Fibroblast of mammary gland (primary cell): ENCODE measurements around the gene RMND5B.
"Not testable (repeated sequence)": the region's sequence is repeated elsewhere in the genome, so short reads cannot be mapped to it uniquely, and the experiment has no call there.

Experiments
- DNase-seq: peaks from one replicate; pipeline ENCODE4 v3.0.0-alpha.2; 2010; ENCODE audit warnings: low read depth
- H3K4me3 ChIP-seq: 2 replicates; pipeline ENCODE4 v1.5.1; 2011; ENCODE audit warnings: low read depth, mild to moderate bottlenecking, low read length, moderate library complexity; ENCODE audit not compliant: control insufficient read depth
- CTCF ChIP-seq: conservative IDR thresholded peaks from 2 replicates; pipeline ENCODE4 v1.5.1; 2011; ENCODE audit warnings: low read depth, low read length, inconsistent platforms; ENCODE audit not compliant: control insufficient read depth, insufficient read depth

RMND5B gene

DNA sequence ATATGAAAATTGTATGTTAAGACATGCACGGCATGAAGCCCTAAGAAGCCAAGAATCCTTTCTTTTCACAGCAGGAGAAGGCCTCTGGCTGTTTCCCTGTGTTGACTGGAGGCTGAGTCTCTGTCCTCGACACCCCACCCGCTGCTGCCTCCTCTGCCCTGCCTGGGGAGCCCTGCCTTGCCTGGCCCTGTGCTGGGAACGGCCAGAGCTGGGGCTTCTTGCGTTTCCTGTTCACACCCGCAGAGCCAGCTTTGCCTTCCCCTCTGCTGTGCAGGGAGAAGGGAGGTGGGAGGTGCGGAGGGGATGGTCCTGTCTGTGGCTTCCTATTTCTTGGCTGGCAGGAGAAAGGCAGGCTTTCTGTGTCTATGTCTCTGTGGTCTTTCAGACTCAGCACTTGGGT lies 63.2 kb downstream of the RMND5B start:
- DNase-seq, result no peak
- no peak for TF ChIP-seq CTCF
- H3K4me3 ChIP-seq, result no peak overlapping the region

DNA sequence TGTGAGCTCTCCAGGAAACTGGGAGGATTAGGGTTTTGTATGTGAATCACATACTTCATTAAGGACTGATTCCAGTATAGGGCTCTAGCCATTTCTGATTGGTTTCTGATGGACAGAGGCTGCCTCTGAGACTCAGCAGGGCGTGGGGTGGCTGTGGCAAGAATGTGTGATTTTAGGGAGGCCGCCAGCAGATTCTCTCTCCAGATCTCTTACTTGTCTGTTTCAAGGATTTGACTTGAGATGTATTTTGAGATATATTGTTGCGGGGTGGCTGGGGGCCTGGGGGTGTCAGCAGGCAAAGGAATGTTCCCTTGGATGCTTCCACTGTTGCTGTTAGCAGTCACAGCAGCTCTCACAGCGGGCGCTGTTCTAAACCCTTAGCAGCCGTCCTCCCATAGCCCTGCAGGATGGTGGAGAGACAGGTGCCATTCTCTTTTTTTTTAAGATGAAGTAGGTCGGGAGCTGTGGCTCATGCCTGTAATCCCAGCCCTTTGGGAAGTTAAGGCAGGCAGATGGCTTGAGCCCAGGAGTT lies 65.5 kb downstream of the RMND5B start:
- no peak overlapping the region for H3K4me3 ChIP-seq
- no peak for TF ChIP-seq CTCF
- no peak for DNase-seq

DNA sequence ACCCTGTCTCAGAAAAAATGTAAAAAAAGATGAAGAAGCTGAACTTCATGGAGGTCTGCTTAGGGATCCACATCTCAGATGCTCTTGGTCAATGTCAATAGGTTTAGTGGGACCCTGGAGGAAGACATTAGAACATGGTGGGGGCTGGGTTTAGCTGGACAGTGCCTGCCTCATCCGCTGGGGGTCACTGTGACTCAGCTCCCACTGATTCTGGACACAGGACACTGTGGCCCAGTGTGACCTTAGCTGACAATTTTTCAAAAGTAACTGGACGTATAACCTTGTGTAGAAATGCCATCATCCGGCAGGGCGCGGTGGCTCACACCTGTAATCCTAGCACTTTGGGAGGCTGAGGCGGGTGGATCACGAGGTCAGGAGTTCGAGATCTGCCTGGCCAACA lies 66.2 kb downstream of the RMND5B start:
- DNase-seq, result no peak
- no peak overlapping the region for H3K4me3 ChIP-seq
- peak; percentile 39 for TF ChIP-seq CTCF

DNA sequence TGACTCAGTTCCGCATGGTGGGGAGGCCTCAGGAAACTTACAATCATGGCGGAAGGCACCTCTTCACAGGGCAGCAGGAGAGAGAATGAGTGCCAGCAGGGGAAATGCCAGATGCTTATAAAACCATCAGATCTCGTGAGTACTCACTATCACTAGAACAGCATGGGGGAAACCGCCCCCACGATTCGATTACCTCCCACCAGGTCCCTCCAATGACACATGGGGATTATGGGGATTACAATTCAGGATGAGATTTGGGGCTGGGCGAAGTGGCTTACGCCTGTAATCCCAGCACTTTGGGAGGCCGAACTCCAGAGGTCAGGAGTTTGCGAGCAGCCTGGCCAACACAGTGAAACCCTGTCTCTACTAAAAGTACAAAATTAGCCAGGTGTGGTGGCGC lies 67.3 kb downstream of the RMND5B start:
- DNase-seq, H3K4me3 ChIP-seq: not testable (repeated sequence)

DNA sequence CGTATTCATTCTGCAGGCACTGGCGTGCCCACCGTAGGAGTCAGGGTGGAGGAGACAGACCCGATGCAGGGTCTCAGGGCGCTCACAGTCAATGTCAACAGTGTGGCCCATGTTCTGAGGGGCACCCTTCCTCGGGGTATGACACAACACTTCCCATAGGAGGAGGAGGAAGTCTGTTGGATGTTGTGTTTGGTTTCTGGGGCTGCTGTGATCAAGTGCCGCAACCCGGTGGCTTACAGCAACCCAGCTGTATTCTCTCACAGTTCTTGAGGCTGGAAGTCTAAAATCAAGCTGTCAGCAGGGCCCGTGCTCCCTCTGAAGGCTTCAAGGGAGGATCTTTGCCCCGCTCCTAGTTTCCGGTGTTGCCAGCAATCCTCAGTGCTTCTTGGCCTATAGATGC lies 67.9 kb downstream of the RMND5B start:
- H3K4me3 ChIP-seq, result no peak overlapping the region
- no peak for TF ChIP-seq CTCF
- DNase-seq, result no peak

DNA sequence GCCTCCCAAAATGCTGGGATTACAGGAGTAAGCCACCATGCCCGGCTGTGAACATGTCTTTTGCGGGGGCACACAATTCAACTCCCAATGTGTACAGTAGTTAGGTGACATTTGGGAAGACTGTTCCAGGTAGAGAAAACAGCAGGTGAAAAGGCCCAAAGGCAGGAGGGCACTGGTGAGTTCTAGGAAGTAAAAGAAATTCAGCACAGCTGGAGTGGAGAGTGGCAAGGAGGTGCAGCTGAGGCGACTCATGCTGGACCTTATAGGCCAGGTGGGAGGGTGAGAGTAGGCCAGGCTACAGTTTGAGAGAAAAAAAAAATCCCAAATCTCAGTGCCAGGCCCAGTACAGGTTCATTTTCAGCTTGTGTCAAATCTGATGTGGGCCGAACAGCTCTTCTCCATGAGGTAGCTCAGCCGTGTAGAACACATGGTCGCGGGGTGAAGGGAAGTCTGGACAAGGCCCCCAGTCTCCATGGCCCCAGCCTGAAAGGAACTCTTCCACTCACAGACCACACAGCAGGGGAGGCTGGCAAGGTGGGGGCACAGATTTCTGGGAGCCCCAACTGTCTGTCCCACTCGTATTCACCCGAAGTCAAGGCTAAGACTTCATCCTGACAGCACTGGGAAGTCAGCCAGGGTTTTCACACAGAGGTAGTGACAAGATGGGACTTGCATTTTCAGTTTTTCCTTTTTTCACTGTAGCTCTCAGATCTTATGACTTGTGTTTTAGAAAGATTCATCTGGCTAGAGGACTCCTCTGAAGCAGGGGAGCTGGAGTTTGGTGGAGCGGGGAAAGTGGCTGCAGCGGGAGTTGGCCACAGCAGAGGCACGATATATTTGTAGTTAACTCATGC lies 69.0 kb downstream of the RMND5B start:
- H3K4me3 ChIP-seq, result no peak overlapping the region
- TF ChIP-seq CTCF, result no peak
- DNase-seq, result no peak
